ENCODE data around the gene AANAT.
A peak's percentile ranks its signal among the peaks of the same experiment; 100 is the strongest.

DNA sequence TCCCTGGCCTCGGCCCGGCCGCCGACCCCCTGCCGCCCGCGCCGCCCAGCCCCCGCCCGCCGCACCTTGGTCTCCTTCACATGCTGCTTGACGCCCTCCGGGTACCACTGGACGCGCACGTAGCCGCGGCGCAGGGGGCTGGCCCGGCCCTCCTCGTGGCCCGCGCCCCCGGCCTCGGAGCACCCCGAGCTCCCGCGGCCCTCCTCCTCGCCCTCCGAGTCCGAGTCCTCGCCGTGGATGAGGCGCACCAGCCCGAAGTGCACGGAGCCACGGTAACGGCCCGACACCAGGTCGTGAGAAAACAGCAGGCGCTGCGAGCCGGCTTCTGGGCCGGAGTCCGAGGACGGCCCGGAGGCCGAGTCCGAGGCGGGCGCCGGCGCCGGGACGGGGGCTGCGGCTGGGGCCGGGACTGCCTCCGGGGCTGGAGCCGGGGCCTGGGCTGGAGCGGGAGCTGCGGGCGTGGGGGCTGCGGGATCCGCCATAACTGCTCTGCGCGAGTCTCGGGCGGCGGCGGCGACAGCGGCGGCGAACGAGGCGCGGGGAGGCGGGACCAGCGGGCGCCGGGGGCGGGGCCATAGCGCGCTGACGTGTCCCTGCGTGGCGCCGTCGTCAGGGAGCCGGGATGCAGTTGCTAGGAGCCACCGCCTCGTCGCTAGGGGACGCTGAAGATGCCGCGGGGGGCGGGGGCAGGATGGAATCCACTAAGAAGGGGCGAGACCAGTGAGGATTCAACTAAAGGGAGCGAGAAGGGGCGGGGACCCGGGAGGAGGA, 14.6 kb upstream of the AANAT start, which contains the start of gene UBE2O:
- TF ChIP-seq, protein P1, sequence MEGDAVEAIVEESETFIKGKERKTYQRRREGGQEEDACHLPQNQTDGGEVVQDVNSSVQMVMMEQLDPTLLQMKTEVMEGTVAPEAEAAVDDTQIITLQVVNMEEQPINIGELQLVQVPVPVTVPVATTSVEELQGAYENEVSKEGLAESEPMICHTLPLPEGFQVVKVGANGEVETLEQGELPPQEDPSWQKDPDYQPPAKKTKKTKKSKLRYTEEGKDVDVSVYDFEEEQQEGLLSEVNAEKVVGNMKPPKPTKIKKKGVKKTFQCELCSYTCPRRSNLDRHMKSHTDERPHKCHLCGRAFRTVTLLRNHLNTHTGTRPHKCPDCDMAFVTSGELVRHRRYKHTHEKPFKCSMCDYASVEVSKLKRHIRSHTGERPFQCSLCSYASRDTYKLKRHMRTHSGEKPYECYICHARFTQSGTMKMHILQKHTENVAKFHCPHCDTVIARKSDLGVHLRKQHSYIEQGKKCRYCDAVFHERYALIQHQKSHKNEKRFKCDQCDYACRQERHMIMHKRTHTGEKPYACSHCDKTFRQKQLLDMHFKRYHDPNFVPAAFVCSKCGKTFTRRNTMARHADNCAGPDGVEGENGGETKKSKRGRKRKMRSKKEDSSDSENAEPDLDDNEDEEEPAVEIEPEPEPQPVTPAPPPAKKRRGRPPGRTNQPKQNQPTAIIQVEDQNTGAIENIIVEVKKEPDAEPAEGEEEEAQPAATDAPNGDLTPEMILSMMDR (conservative IDR thresholded peaks at IDR 0.05; ENCODE audit: low read length), result peak; percentile 79
- TF ChIP-seq EZH2phosphoT487 (IDR thresholded peaks at IDR 0.05; ENCODE audit: borderline replicate concordance, low read depth, low read length), result no peak

All from OCI-LY7 (cell line).